K562 (cell line): ENCODE data around the gene ZBTB48. TPM values are rescaled to one million over a fixed set of nuclear protein-coding genes. Genes with fewer than 3 reads are reported as not detected.

ENCODE experiments used
- CC2D1A ChIP-seq: fragments of 450-650 bp; IDR thresholded peaks from 2 replicates; pipeline ENCODE4 v1.6.1; 2017; ENCODE audit warnings: mild to moderate bottlenecking
- CREB3 ChIP-seq: fragments of 450-650 bp; conservative IDR thresholded peaks from 2 replicates; pipeline ENCODE4 v1.6.1; 2016; ENCODE audit warnings: missing genetic modification characterization, low read depth, mild to moderate bottlenecking, missing compliant biosample characterization, moderate library complexity
- E2F8 ChIP-seq: fragments of 450-650 bp; IDR thresholded peaks from 2 replicates; pipeline ENCODE4 v1.7.1; 2018; ENCODE audit warnings: mild to moderate bottlenecking, low read depth; ENCODE audit not compliant: partially characterized antibody
- MXI1 ChIP-seq: IDR thresholded peaks from 2 replicates; pipeline ENCODE4 v1.6.1; 2011; ENCODE audit warnings: low read depth, mild to moderate bottlenecking, improper control_type of control experiment, low read length
- NFATC3 ChIP-seq: fragments of 450-650 bp; IDR thresholded peaks from 2 replicates; pipeline ENCODE4 v1.6.1; 2017; ENCODE audit warnings: mild to moderate bottlenecking
- RBM25 ChIP-seq: fragments of 200-400 bp; formaldehyde crosslinking; IDR thresholded peaks from 2 replicates; pipeline ENCODE4 v1.6.1; 2018; ENCODE audit warnings: low read length, low read depth, moderate library complexity; ENCODE audit not compliant: severe bottlenecking
- TOE1 ChIP-seq, 2 experiments: fragments of 450-650 bp in 1 of 2; sonication (generic) in 1 of 2; formaldehyde crosslinking in 1 of 2; IDR thresholded peaks; 2 replicates each; pipeline versions ENCODE4 v1.7.1 to v1.8.0; 2016 to 2022; ENCODE audit warnings: borderline replicate concordance in 2 of 2, mild to moderate bottlenecking in 2 of 2, antibody characterized with exemption in 1 of 2, inconsistent platforms in 1 of 2, low read depth in 1 of 2, missing genetic modification reagents in 1 of 2, moderate library complexity in 1 of 2
- ZNF24 ChIP-seq: fragments of 450-650 bp; IDR thresholded peaks from 2 replicates; pipeline ENCODE4 v1.6.1; 2016
- ZNF263 ChIP-seq: sonication (generic); formaldehyde crosslinking; IDR thresholded peaks from 2 replicates; pipeline ENCODE4 v1.8.0; 2022; ENCODE audit warnings: mild to moderate bottlenecking, missing genetic modification reagents, borderline replicate concordance
- ZNF436 ChIP-seq: fragments of 250-450, 450-650 bp; sonication (Bioruptor Pico); formaldehyde crosslinking; IDR thresholded peaks from 2 replicates; pipeline ENCODE4 v1.7.0; 2020; ENCODE audit warnings: mild to moderate bottlenecking
- polyA plus RNA-seq, 8 experiments: library from polyadenylated mRNA; depleted of rRNA in 4 of 8; stranded (reverse) in 5 of 8; unstranded in 3 of 8; fragments of >200 nt; fragmentation: Nextera tagmentation in 2 of 8; fragmentation: Illumina TruSeq in 1 of 8; extraction: Ambion mirVana in 2 of 8; extraction: Trizol in 1 of 8; gene quantifications; 2 replicates each; pipeline versions ENCODE4 v1.2.1 to v1.2.3, GENCODE V29; 2011 to 2014; ENCODE audit warnings: inconsistent platforms in 1 of 8, missing spikeins in 1 of 8
- total RNA-seq, 7 experiments: library from RNA; depleted of rRNA in 6 of 7; stranded (reverse); fragments of >200 nt in 6 of 7; fragmentation: Illumina TruSeq in 2 of 7; extraction: Trizol in 2 of 7; gene quantifications; 2 replicates each; pipeline versions ENCODE4 v1.2.1 to v1.2.3, GENCODE V29; 2011 to 2021; ENCODE audit warnings: low replicate concordance in 1 of 7
- TF ChIP-seq, protein P1 (sequence below): sonication (generic); formaldehyde crosslinking; IDR thresholded peaks from 2 replicates; pipeline ENCODE4 v1.8.0; 2023; ENCODE audit warnings: missing genetic modification reagents, mild to moderate bottlenecking, borderline replicate concordance

ZBTB48 gene
- total and polyA plus RNA-seq, 9 of the 15 experiments (the other 6 are each of a cell fraction or from before 2014, with no cell fraction given): 1.9 to 66.9 (median 29.5) TPM

GRCh38 chr1:6624710-6625583 is 45.2 kb downstream of the ZBTB48 start, which contains the start of gene THAP3 (continued):
- TF ChIP-seq, protein P1, sequence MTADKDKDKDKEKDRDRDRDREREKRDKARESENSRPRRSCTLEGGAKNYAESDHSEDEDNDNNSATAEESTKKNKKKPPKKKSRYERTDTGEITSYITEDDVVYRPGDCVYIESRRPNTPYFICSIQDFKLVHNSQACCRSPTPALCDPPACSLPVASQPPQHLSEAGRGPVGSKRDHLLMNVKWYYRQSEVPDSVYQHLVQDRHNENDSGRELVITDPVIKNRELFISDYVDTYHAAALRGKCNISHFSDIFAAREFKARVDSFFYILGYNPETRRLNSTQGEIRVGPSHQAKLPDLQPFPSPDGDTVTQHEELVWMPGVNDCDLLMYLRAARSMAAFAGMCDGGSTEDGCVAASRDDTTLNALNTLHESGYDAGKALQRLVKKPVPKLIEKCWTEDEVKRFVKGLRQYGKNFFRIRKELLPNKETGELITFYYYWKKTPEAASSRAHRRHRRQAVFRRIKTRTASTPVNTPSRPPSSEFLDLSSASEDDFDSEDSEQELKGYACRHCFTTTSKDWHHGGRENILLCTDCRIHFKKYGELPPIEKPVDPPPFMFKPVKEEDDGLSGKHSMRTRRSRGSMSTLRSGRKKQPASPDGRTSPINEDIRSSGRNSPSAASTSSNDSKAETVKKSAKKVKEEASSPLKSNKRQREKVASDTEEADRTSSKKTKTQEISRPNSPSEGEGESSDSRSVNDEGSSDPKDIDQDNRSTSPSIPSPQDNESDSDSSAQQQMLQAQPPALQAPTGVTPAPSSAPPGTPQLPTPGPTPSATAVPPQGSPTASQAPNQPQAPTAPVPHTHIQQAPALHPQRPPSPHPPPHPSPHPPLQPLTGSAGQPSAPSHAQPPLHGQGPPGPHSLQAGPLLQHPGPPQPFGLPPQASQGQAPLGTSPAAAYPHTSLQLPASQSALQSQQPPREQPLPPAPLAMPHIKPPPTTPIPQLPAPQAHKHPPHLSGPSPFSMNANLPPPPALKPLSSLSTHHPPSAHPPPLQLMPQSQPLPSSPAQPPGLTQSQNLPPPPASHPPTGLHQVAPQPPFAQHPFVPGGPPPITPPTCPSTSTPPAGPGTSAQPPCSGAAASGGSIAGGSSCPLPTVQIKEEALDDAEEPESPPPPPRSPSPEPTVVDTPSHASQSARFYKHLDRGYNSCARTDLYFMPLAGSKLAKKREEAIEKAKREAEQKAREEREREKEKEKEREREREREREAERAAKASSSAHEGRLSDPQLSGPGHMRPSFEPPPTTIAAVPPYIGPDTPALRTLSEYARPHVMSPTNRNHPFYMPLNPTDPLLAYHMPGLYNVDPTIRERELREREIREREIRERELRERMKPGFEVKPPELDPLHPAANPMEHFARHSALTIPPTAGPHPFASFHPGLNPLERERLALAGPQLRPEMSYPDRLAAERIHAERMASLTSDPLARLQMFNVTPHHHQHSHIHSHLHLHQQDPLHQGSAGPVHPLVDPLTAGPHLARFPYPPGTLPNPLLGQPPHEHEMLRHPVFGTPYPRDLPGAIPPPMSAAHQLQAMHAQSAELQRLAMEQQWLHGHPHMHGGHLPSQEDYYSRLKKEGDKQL: 0 out of 2 replicates have a peak, but pooled peaks have one; percentile 61
- TF ChIP-seq CREB3 (tag) (no peak), ZNF436 (no peak), MXI1 (0 out of 2 replicates have a peak, but pooled peaks have one; percentile 1), NFATC3 (no peak), CC2D1A (no peak), ZNF263 (CRISPR knock-in tag) (0 out of 2 replicates have a peak, but pooled peaks have one; percentile 31), RBM25 (no peak), TOE1 (IDR thresholded peaks at IDR 0.05; ENCODE audit: borderline replicate concordance) (peak; percentile 70; the same call in 1 of the 2 replicates), TOE1 (CRISPR knock-in tag; IDR thresholded peaks at IDR 0.05; ENCODE audit: borderline replicate concordance, low read depth) (peak; percentile 25; the same call in 1 of the 2 replicates), ZNF24 (no peak), E2F8 (peak; percentile 71)
